H9 (cell line): ENCODE measurements around the gene STK11. TPM values are rescaled to one million over a fixed set of nuclear protein-coding genes. Genes with fewer than 3 reads are reported as not detected.

Source experiments
- DNase-seq: peaks from one replicate; pipeline ENCODE4 v3.0.0-alpha.2; 2017
- H2AFZ ChIP-seq: one replicate; pipeline ENCODE4 v1.6.1; 2013; ENCODE audit warnings: mild to moderate bottlenecking, low read length, control low read depth, moderate library complexity
- H2AK5ac ChIP-seq: 2 replicates; pipeline ENCODE4 v1.6.1; 2013; ENCODE audit warnings: low read length, control low read depth, mixed read lengths; ENCODE audit not compliant: insufficient read length
- H2BK120ac ChIP-seq: one replicate; pipeline ENCODE4 v1.6.1; 2013; ENCODE audit warnings: low read depth, mild to moderate bottlenecking, low read length, control low read depth, inconsistent platforms; ENCODE audit not compliant: poor library complexity, severe bottlenecking
- H2BK12ac ChIP-seq: 2 replicates; pipeline ENCODE4 v1.6.1; 2013; ENCODE audit warnings: low read length, control low read depth, mixed read lengths, low read depth; ENCODE audit not compliant: insufficient read length
- H2BK15ac ChIP-seq: 2 replicates; pipeline ENCODE4 v1.6.1; 2013; ENCODE audit warnings: low read depth, low read length, control low read depth
- H2BK20ac ChIP-seq: one replicate; pipeline ENCODE4 v1.6.1; 2013; ENCODE audit warnings: low read depth, mild to moderate bottlenecking, low read length, control low read depth, inconsistent platforms; ENCODE audit not compliant: poor library complexity, severe bottlenecking
- H2BK5ac ChIP-seq: 2 replicates; pipeline ENCODE4 v1.6.1; 2013; ENCODE audit warnings: low read length, control low read depth, mixed read lengths; ENCODE audit not compliant: insufficient read length
- H3K14ac ChIP-seq: 2 replicates; pipeline ENCODE4 v1.6.1; 2013; ENCODE audit warnings: low read length, control low read depth; ENCODE audit not compliant: insufficient read depth
- H3K18ac ChIP-seq: 2 replicates; pipeline ENCODE4 v1.6.1; 2013; ENCODE audit warnings: low read depth, mild to moderate bottlenecking, mixed read lengths, low read length, control low read depth; ENCODE audit not compliant: insufficient read length
- H3K23ac ChIP-seq: 2 replicates; pipeline ENCODE4 v1.6.1; 2013; ENCODE audit warnings: low read length, control low read depth, mixed read lengths, low read depth; ENCODE audit not compliant: insufficient read length
- H3K23me2 ChIP-seq: 2 replicates; pipeline ENCODE4 v1.6.1; 2013; ENCODE audit warnings: low read depth, mild to moderate bottlenecking, mixed read lengths, low read length, control low read depth; ENCODE audit not compliant: insufficient read length, poor library complexity, severe bottlenecking
- H3K27ac ChIP-seq: 2 replicates; pipeline ENCODE4 v1.5.1; 2013; ENCODE audit warnings: low read length, control low read depth, mixed read lengths, low read depth; ENCODE audit not compliant: insufficient read length
- H3K27me3 ChIP-seq: 2 replicates; pipeline ENCODE4 v1.6.1; 2013; ENCODE audit warnings: low read length, control low read depth, inconsistent platforms; ENCODE audit not compliant: insufficient read depth
- H3K4ac ChIP-seq: 2 replicates; pipeline ENCODE4 v1.6.1; 2013; ENCODE audit warnings: low read depth, mild to moderate bottlenecking, control low read depth, inconsistent platforms, low read length, moderate library complexity
- H3K4me1 ChIP-seq: 2 replicates; pipeline ENCODE4 v1.6.1; 2013; ENCODE audit warnings: low read length, control low read depth, inconsistent platforms; ENCODE audit not compliant: insufficient read depth
- H3K4me2 ChIP-seq: 2 replicates; pipeline ENCODE4 v1.6.1; 2013; ENCODE audit warnings: low read length, control low read depth, mixed read lengths; ENCODE audit not compliant: insufficient read length, insufficient read depth
- H3K56ac ChIP-seq: 2 replicates; pipeline ENCODE4 v1.6.1; 2013; ENCODE audit warnings: low read depth, mild to moderate bottlenecking, mixed read lengths, low read length, control low read depth; ENCODE audit not compliant: insufficient read length
- H3K79me1 ChIP-seq: 2 replicates; pipeline ENCODE4 v1.6.1; 2013; ENCODE audit warnings: low read depth, mild to moderate bottlenecking, moderate library complexity, low read length, control low read depth, inconsistent platforms; ENCODE audit not compliant: insufficient read depth, poor library complexity, severe bottlenecking
- H3K79me2 ChIP-seq: 2 replicates; pipeline ENCODE4 v1.6.1; 2013; ENCODE audit warnings: low read length, control low read depth, inconsistent platforms; ENCODE audit not compliant: insufficient read depth
- H3K9ac ChIP-seq: 2 replicates; pipeline ENCODE4 v1.6.1; 2013; ENCODE audit warnings: low read length, control low read depth, mixed read lengths; ENCODE audit not compliant: insufficient read length; ENCODE audit errors: extremely low read depth
- H3K9me3 ChIP-seq: one replicate; pipeline ENCODE4 v1.6.1; 2013; ENCODE audit warnings: low read depth, low read length, inconsistent platforms; ENCODE audit not compliant: control insufficient read depth
- H3T11ph ChIP-seq: one replicate; pipeline ENCODE4 v1.6.1; 2013; ENCODE audit warnings: mild to moderate bottlenecking, low read length, control low read depth, inconsistent platforms
- H4K20me1 ChIP-seq: one replicate; pipeline ENCODE4 v1.6.1; 2013; ENCODE audit not compliant: control insufficient read depth, insufficient read length, insufficient read depth
- H4K5ac ChIP-seq: 2 replicates; pipeline ENCODE4 v1.6.1; 2013; ENCODE audit warnings: low read depth, mild to moderate bottlenecking, mixed read lengths, low read length, control low read depth; ENCODE audit not compliant: insufficient read length
- H4K8ac ChIP-seq: replicated peaks from 2 replicates; pipeline ENCODE4 v1.6.1; 2013; ENCODE audit warnings: low read length, control low read depth, mixed read lengths, low read depth; ENCODE audit not compliant: insufficient read length
- H4K91ac ChIP-seq: 2 replicates; pipeline ENCODE4 v1.6.1; 2013; ENCODE audit warnings: low read depth, mild to moderate bottlenecking, moderate library complexity, mixed read lengths, low read length, control low read depth; ENCODE audit not compliant: insufficient read length
- H3K27ac Mint-ChIP-seq, 3 experiments: 2 replicates in 2 of 3; 3 replicates in 1 of 3; pipeline ENCODE4 v1.8.0; 2020 to 2021; ENCODE audit warnings: mixed read lengths in 3 of 3, mild to moderate bottlenecking in 1 of 3, moderate library complexity in 1 of 3
- H3K27me3 Mint-ChIP-seq: 2 replicates; pipeline ENCODE4 v1.8.0; 2021; ENCODE audit warnings: low read depth, mild to moderate bottlenecking, moderate library complexity, mixed read lengths
- H3K36me3 Mint-ChIP-seq, 3 experiments: 2 replicates in 2 of 3; 3 replicates in 1 of 3; pipeline ENCODE4 v1.8.0; 2020 to 2021; ENCODE audit warnings: low read depth in 3 of 3, mixed read lengths in 3 of 3; ENCODE audit not compliant: insufficient read depth in 1 of 3
- H3K4me1 Mint-ChIP-seq, 2 experiments: 2 replicates each; pipeline ENCODE4 v1.8.0; 2020; ENCODE audit warnings: mixed read lengths in 2 of 2
- H3K4me3 Mint-ChIP-seq, 2 experiments: 2 replicates in 1 of 2; 3 replicates in 1 of 2; pipeline ENCODE4 v1.8.0; 2020 to 2021; ENCODE audit warnings: mild to moderate bottlenecking in 2 of 2, mixed read lengths in 2 of 2, moderate library complexity in 1 of 2
- H3K9me3 Mint-ChIP-seq, 2 experiments: 2 replicates in 1 of 2; 3 replicates in 1 of 2; pipeline ENCODE4 v1.8.0; 2020; ENCODE audit warnings: mild to moderate bottlenecking in 2 of 2, mixed read lengths in 2 of 2, moderate library complexity in 1 of 2
- CTCF ChIP-seq: fragments of 200-600 bp; sonication (generic); conservative IDR thresholded peaks from 3 replicates; pipeline ENCODE4 v1.8.0; 2021; ENCODE audit warnings: antibody characterized with exemption, mild to moderate bottlenecking
- WGBS: extraction: QIAGEN DNeasy Blood & Tissue Kit; methylation state at CpG from one replicate; pipeline ENCODE4 v1.1.7; 2013; ENCODE audit warnings: missing lambda C conversion rate, low lambda C conversion rate, mixed read lengths; ENCODE audit not compliant: insufficient read length; ENCODE audit errors: extremely low coverage; 5-methylcytosine and 5-hydroxymethylcytosine counted together
- total RNA-seq: library from RNA; stranded (reverse); gene quantifications from 2 replicates; pipeline ENCODE4 v1.2.1, GENCODE V29; 2021

The STK11 gene
- total RNA-seq, 1 experiment from 2014 or later, result 74.3 TPM

- Histone ChIP-seq H4K5ac (no peak overlapping the region), H4K91ac (no peak overlapping the region), H3K56ac (no peak overlapping the region), H3K18ac (no peak overlapping the region), H3K9ac (no peak overlapping the region), H2BK12ac (no peak overlapping the region), H2BK20ac (no peak overlapping the region), H3K27ac (no peak overlapping the region), H3K4ac (no peak overlapping the region), H2BK15ac (no peak overlapping the region), H3K9me3 (no peaks in the 10 kb centered on the region), H2AK5ac (no peak overlapping the region), H3K23me2 (no peaks in the 10 kb centered on the region), H3T11ph (no peak overlapping the region), H3K4me1 (no peaks in the 10 kb centered on the region), H3K79me2 (peaks cover 5% of the 10 kb centered on the region; the same call in 1 of the 2 replicates), H3K27me3 (no peaks in the 10 kb centered on the region), H3K23ac (no peak overlapping the region), H2AFZ (no peak overlapping the region), H3K4me2 (no peak overlapping the region), H2BK120ac (no peak overlapping the region), H3K14ac (no peak overlapping the region), H4K20me1 (no peaks in the 10 kb centered on the region), H3K79me1 (peaks cover 4% of the 10 kb centered on the region), H2BK5ac (no peak overlapping the region), H4K8ac (no peak overlapping the region)
- no CpG with 5 or more reads among the region's 38 CpGs for WGBS
- Mint-ChIP-seq H3K27me3 (no peaks in the 10 kb centered on the region), H3K9me3 (no peaks in the 10 kb centered on the region), H3K36me3 (peaks cover 2 to 9% (median 6%) of the 10 kb centered on the region in 3 experiments; a peak in 5 of 7 replicates), H3K4me3 (no peak overlapping the region), H3K4me1 (peaks cover 4 to 17% of the 10 kb centered on the region in 2 experiments; a peak in 3 of 4 replicates), H3K27ac (no peak overlapping the region)
- no peak for DNase-seq
- TF ChIP-seq CTCF, result peak; percentile 68
These were observed 15.7 kb downstream of the STK11 start for GRCh38 chr19:1220976-1221903.
